SHP77 treated with DMSO at 0.1 percent for 48 hours (cell line): ENCODE measurements around the gene MYO5C.
"Not testable (repeated sequence)": the region's sequence is repeated elsewhere in the genome, so short reads cannot be mapped to it uniquely, and the experiment has no call there.

Experiments
- DNase-seq: peaks from one replicate; lab custom pipeline; 2025; lab: John Stamatoyannopoulos, UW

MYO5C gene

GRCh38 chr15:52306270-52306669, 10.7 kb upstream of the MYO5C start:
- no peak for DNase-seq

DNA sequence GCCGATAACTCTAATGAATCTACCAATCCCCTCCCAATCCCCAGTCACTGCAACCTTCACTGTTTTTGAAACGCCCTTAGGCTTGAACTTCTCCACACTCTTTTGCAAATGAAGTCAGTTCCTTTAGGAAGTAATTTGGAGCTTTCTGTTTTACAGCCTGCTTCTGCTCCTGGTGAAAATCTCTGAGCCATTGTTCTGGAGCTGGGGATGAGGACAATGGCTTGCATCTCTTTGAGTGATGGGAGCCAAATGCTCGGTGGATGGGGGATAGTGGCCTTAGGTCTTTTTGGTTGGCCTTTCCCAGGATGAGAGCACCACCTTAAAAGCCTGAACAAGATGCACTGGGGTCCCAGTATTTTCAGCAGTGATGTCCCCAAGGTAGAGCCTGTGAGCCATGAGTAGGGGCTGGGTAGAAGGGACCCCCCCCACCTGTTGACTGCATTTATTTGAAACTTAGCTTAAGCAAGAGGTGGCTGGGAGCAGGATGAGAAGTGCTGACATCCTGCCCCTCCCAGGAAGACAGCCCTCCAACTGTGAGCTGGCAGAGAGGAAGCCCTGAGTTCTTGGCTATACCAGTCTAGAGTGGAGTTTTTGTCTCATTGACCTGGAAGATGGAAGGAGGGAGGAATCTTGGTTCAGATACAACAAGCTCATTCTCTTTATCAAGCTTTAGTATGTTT, 7.6 kb upstream of the MYO5C start:
- no peak for DNase-seq

GRCh38 chr15:52301265-52301847, 5.8 kb upstream of the MYO5C start:
- no peak for DNase-seq

- no peak for DNase-seq
These were observed 653 bp downstream of the MYO5C start for GRCh38 chr15:52294881-52295420.

DNA sequence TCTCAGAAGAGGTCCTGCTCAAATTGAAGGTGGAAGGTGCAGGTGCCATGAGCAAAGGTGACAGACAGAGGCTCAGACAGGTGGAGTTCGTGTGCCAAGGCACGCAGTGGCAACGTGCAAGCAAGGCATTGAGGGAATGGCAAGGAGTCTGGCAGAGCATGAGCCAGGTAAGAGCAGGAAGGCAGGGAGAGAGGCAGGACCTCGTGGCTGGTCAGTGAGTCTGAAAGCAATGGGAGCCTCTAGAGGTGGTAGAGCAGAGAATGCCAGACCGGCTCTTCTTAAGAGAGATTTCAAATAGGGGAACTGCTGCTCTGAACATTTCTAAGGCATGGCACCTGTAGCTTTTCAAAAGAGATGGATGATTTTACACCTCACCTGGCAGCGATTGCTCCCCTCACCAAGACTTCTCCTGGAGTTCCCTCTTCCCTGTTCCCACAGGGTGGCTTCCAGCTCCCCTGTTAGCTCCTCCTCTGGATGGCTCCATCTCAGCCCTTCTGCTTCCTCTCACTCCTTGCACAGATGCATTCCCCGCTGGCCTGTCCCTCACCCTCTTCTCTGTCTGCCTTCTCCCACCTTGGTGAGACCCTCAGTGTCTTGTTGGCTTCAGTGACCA, 2.7 kb downstream of the MYO5C start:
- DNase-seq, result no peak

DNA sequence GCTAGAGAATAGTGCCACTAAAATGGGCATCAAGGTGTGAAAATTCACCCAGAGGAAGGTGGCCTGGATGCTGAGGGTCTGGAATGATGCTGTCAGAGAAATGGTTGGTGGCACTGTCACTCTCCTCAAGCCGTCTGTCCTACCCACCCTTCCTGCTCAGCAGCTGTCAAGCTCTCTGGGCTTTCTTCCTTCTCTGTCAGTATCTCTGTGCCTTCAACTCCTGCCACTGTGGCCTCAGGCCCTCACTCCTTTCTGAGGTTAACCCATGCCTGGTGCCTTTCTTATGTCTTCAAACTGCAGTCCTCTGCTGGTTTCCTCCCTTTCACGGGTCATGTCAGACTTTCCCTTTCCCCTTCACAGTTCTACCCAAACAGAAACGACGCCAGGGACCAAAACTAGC, 4.4 kb downstream of the MYO5C start:
- DNase-seq, result no peak

- no peak for DNase-seq
These were observed 4.8 kb downstream of the MYO5C start for GRCh38 chr15:52290800-52291199.

DNA sequence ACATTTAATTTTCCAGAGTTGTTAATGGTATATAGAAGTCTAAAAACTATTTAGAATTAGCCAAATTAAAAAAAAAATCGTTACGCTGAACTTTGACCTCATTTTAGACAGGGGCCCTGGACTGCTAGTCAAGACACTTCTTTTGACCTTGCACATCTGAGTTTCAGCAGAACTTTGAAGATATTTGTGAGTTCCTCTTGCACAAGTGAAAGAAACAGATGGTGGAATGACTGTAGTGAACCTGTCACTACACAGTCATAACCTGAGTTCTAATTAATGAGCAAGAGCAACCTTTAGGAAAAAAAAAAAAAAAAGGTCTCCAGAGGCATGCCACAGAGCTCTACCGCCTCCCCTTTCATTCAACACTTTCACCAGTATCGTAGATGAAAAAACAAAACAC, 5.3 kb downstream of the MYO5C start:
- DNase-seq, result no peak

GRCh38 chr15:52289629-52290081, 5.9 kb downstream of the MYO5C start:
- no peak for DNase-seq

DNA sequence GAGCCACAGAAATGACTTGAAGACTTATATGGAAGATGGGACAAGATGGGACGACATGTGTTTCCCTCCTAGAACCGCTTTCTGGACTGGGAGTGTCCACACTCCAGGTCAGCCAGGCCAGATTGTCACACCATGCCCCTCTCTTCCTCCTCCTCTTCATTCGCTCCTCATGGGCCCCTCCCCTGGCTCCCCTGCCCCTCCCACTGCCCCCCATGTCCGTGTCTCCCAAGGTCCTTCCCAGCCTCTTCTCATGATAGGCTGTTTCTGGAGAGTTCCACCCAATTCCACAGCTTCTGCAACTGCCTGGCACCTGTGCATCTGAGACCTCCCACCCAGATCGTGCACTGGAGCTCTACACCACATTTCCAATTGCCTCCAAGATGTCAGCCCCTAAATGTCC, 6.6 kb downstream of the MYO5C start:
- DNase-seq, result no peak

GRCh38 chr15:52288051-52288942, 7.3 kb downstream of the MYO5C start:
- DNase-seq, result peak; percentile 72

- DNase-seq, result no peak
These were observed 8.5 kb downstream of the MYO5C start for GRCh38 chr15:52287114-52287513.

DNA sequence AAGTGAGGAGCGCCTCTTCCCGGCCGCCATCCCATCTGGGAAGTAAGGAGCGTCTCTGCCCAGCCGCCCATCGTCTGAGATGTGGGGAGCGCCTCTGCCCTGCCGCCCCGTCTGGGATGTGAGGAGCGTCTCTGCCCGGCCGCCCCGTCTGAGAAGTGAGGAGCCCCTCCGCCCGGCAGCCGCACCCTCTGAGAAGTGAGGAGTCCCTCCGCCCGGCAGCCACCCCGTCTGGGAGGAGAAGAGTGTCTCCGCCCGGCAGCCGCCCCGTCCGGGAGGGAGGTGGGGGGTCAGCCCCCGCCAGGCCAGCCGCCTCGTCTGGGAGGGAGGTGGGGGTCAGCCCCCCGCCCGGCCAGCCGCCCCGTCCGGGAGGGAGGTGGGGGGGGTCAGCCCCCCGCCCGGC, 9.7 kb downstream of the MYO5C start:
- DNase-seq, result not testable (repeated sequence)

DNA sequence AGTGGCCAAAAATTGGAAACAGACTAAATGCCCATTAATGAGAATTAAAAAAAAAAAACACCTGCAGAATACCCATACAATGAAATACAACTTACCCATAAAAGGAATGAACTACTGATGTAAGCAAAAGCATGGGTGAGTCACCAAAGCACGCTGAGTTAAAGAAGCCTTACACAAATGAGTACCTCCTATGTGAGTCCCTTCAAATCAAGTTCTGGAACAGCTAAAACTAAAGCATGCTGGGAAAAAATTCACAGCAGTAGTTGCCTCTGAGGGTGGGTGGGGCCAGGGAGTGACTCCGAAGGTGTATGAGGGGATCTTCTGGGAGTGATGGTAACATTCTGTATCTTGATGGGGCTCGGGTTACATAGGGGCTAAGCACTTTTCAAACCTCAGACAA, 11.4 kb downstream of the MYO5C start:
- DNase-seq, result no peak

DNA sequence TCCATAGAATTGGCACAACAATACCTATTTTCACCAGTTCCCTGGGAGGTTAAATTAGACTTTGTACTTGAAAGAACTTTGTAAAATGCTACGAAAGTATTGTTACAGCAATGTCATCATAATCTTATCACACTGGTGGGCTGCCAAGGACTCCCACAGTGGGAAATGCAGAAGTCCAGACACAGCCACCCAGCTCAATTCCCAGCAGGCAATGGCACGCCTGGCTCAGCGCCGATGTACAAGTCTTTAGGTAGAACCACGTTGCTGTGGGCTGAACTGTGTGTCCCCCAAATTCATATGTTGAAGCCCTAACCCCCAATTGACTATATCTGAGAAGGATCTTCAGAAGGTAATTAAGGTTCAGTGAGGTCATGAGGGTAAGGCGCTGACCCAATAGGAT, 12.3 kb downstream of the MYO5C start:
- DNase-seq, result no peak

DNA sequence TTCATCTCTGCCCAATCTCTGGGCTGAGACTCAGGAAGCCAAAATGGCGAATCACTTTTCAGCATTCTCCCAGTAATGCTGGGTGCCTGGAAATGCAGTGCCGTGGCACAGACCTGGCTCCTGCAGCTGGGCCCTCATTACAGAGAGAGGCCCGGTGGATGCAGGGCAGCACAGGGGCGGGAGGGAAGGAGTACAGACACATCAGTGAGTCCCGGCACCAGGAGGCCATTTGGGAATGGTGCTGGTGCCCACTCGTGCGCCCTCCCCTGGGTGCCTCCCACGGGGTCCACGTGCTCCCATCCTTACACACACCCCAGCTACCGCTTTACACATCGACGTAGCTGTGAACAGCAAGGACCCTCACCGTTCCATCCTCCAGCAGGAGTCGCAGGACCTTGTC, 13.2 kb downstream of the MYO5C start:
- no peak for DNase-seq

GRCh38 chr15:52281085-52282035, 14.2 kb downstream of the MYO5C start:
- DNase-seq, result peak; percentile 33

GRCh38 chr15:52280326-52281084, 15.1 kb downstream of the MYO5C start:
- no peak for DNase-seq

GRCh38 chr15:52278636-52279367, 16.8 kb downstream of the MYO5C start:
- DNase-seq, result no peak

GRCh38 chr15:52278135-52278534, 17.5 kb downstream of the MYO5C start:
- no peak for DNase-seq
